Uterus (tissue), 2 donors: ENCODE data around the gene COPS3.

Experiments used
- POLR2A ChIP-seq, 2 donors: fragments of 450-650 bp; IDR thresholded peaks; one replicate each; pipeline ENCODE4 v1.6.1; 2016; ENCODE audit warnings: antibody characterized with exemption in 2 of 2, mild to moderate bottlenecking in 1 of 2, moderate library complexity in 1 of 2
- TF ChIP-seq, protein P1 (sequence below), 4 experiments: fragments of 200-600 bp in 2 of 4; fragments of 450-650 bp in 2 of 4; sonication (generic) in 2 of 4; IDR thresholded peaks; one replicate each; pipeline ENCODE4 v1.5.1; 2016 to 2019; ENCODE audit warnings: antibody characterized with exemption in 4 of 4, mild to moderate bottlenecking in 2 of 4, moderate library complexity in 1 of 4

DNA sequence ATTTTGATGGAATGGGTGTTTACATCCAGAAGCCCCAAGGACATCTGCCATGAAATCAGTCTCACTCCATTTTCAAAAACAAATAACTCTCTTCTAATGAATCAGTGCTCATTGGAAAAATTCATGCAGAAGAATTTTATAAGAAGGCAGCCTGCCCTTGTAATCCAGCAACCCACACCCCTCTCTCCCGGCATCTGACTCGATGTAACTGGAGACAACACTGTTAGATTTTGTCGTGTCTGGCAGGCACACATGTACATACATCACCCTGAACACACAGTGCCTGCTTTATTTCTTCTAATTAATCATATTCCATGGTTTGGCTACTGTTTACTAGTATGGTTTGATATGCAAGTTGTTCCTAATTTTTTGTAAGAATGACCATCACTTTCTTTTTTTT is 63.1 kb downstream of the COPS3 start:
- no peak for TF ChIP-seq POLR2A (IDR thresholded peaks at IDR 0.05)
- TF ChIP-seq, protein P1, sequence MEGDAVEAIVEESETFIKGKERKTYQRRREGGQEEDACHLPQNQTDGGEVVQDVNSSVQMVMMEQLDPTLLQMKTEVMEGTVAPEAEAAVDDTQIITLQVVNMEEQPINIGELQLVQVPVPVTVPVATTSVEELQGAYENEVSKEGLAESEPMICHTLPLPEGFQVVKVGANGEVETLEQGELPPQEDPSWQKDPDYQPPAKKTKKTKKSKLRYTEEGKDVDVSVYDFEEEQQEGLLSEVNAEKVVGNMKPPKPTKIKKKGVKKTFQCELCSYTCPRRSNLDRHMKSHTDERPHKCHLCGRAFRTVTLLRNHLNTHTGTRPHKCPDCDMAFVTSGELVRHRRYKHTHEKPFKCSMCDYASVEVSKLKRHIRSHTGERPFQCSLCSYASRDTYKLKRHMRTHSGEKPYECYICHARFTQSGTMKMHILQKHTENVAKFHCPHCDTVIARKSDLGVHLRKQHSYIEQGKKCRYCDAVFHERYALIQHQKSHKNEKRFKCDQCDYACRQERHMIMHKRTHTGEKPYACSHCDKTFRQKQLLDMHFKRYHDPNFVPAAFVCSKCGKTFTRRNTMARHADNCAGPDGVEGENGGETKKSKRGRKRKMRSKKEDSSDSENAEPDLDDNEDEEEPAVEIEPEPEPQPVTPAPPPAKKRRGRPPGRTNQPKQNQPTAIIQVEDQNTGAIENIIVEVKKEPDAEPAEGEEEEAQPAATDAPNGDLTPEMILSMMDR (IDR thresholded peaks at IDR 0.05) = no peak
